ENCODE results near the gene C2orf81. TPM values are rescaled to one million over a fixed set of nuclear protein-coding genes. Genes with fewer than 3 reads are reported as not detected.
A peak's percentile ranks its signal among the peaks of the same experiment; 100 is the strongest.

The C2orf81 gene
- total RNA-seq, 1 experiment from 2014 or later: 2.9 TPM

DNA sequence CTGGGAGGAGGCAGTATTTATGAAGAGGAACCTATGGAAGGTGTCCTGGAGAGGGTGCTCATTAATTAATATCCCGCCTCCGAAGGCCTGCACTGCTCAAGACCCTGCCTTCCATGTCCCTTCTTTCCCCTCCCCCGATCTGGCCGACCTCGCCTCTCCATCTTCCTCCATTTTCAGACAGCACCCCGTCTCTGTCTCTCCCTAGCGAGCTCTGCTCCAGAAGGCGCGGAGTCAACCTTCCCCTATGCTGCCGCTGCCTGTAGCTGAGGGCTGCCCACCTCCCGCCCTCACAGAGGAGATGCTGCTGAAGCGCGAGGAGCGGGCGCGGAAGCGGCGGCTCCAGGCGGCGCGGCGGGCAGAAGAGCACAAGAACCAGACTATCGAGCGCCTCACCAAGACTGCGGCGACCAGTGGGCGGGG, 35.7 kb upstream of the C2orf81 start:
- ChIA-PET POLR2A (interaction anchor here (0.7 to 2.5 kb wide), 8 partner anchors 11 to 98 kb away, joined by 3 to 10 read pairs (median 5); partner anchors contain the start of genes AUP1, HTRA2 and MRPL53), CTCF (interaction anchor here (1.1 to 3.1 kb wide), 6 partner anchors 14 to 65 kb away, joined by 3 to 18 read pairs (median 4); partner anchors contain the start of genes CCDC142 and TTC31)
- DNase-seq (ENCODE audit: low spot score): no peak
- peaks cover 5% of the 10 kb centered on the region; the same call in 1 of the 2 replicates for H3K36me3 Mint-ChIP-seq
- H3K4me3 Mint-ChIP-seq: peak overlapping the region; percentile 96
- ATAC-seq: peak; percentile 3
- peak overlapping the region; percentile 81 for H3K27ac Mint-ChIP-seq
- H3K9me3 Mint-ChIP-seq: no peaks in the 10 kb centered on the region
- TF ChIP-seq, protein P1, sequence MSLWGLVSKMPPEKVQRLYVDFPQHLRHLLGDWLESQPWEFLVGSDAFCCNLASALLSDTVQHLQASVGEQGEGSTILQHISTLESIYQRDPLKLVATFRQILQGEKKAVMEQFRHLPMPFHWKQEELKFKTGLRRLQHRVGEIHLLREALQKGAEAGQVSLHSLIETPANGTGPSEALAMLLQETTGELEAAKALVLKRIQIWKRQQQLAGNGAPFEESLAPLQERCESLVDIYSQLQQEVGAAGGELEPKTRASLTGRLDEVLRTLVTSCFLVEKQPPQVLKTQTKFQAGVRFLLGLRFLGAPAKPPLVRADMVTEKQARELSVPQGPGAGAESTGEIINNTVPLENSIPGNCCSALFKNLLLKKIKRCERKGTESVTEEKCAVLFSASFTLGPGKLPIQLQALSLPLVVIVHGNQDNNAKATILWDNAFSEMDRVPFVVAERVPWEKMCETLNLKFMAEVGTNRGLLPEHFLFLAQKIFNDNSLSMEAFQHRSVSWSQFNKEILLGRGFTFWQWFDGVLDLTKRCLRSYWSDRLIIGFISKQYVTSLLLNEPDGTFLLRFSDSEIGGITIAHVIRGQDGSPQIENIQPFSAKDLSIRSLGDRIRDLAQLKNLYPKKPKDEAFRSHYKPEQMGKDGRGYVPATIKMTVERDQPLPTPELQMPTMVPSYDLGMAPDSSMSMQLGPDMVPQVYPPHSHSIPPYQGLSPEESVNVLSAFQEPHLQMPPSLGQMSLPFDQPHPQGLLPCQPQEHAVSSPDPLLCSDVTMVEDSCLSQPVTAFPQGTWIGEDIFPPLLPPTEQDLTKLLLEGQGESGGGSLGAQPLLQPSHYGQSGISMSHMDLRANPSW (CRISPR knock-in tag; conservative IDR thresholded peaks at IDR 0.05; ENCODE audit: low read depth): no peak
- no peak for TF ChIP-seq USF2 (CRISPR knock-in tag; IDR thresholded peaks at IDR 0.05)
- TF ChIP-seq AFF4 (CRISPR knock-in tag; IDR thresholded peaks at IDR 0.05; ENCODE audit: borderline replicate concordance): 0 out of 2 replicates have a peak, but pooled peaks have one; percentile 42
- TF ChIP-seq ARID4B (CRISPR knock-in tag; IDR thresholded peaks at IDR 0.05; ENCODE audit: borderline replicate concordance): no peak; the same call in 1 of the 2 replicates
- TF ChIP-seq E2F4 (CRISPR knock-in tag; IDR thresholded peaks at IDR 0.05; ENCODE audit: borderline replicate concordance, low read depth): no peak
- TF ChIP-seq, protein P2, sequence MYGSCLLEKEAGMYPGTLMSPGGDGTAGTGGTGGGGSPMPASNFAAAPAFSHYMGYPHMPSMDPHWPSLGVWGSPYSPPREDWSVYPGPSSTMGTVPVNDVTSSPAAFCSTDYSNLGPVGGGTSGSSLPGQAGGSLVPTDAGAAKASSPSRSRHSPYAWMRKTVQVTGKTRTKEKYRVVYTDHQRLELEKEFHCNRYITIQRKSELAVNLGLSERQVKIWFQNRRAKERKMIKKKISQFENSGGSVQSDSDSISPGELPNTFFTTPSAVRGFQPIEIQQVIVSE (CRISPR knock-in tag; IDR thresholded peaks at IDR 0.05; ENCODE audit: borderline replicate concordance): no peak
- H3K27me3 Mint-ChIP-seq (ENCODE audit: low read depth): no peaks in the 10 kb centered on the region
- peaks cover 39% of the 10 kb centered on the region for H3K4me1 Mint-ChIP-seq

Data from WTC11 (cell line).